OCI-LY3 (cell line): ENCODE measurements around the gene PEX3.

Source experiments
- CTCF ChIP-seq: fragments of 200-600, 300-600 bp; sonication (generic); IDR thresholded peaks from 2 replicates; pipeline ENCODE4 v1.5.1; 2014; ENCODE audit warnings: antibody characterized with exemption, low read length, low read depth
- EZH2phosphoT487 ChIP-seq: fragments of 200-600 bp; shearing (Covaris generic); IDR thresholded peaks from 2 replicates; pipeline ENCODE4 v1.6.1; 2018; ENCODE audit warnings: antibody characterized with exemption, mixed run types, low read depth

- TF ChIP-seq CTCF, result no peak
- TF ChIP-seq EZH2phosphoT487, result no peak
Measured at GRCh38 chr6:143517447-143517773, 66.8 kb downstream of the PEX3 start.
